ENCODE measurements around the gene METAP1.

METAP1 gene

DNA sequence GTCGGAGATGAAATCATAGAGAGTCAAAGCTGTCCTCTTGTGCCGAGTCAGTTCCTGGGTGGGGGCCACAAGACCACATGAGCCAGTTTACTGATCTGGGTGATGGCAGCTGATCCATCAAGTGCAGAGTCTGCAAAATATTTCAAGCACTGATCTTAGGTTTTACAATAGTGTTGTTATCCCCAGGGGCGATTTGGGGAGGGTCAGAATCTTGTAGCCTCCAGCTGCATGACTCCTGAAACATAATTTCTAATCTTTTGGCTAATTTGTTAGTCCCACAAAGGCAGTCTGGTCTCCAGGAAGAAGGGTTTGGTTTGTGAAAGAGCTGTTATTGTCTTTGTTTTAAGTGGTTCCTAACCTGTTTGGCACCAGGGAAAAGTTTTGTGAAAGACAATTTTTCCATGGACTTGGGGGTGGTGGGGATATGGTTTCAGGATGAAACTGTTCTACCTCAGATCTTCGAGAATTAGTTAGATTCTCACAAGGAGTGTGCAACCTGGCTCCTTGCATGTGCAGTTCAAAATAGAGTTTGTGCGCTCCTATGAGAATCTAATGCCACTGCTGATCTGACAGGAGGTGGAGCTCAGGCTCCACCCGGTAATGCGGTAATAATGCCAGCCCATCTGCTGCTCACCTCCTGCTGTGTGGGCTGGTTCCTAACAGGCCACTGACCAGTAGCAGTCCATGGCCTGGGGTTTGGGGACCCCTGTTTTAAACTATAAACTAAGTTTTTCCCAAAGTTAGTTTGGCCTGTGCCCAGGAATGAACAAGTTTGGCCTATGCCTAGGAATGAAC is 29.2 kb downstream of the METAP1 start:
- ATAC-seq (no peak), DNase-seq (no peak)
- H3K4me1 Mint-ChIP-seq, result peaks cover 42% of the 10 kb centered on the region
- H3K4me3 Mint-ChIP-seq, result no peak overlapping the region
- no peak overlapping the region for H3K27ac Mint-ChIP-seq
- peaks cover 12 to 17% of the 10 kb centered on the region in 2 donors for H3K9me3 Mint-ChIP-seq
- no peaks in the 10 kb centered on the region for H3K27me3 Mint-ChIP-seq

DNA sequence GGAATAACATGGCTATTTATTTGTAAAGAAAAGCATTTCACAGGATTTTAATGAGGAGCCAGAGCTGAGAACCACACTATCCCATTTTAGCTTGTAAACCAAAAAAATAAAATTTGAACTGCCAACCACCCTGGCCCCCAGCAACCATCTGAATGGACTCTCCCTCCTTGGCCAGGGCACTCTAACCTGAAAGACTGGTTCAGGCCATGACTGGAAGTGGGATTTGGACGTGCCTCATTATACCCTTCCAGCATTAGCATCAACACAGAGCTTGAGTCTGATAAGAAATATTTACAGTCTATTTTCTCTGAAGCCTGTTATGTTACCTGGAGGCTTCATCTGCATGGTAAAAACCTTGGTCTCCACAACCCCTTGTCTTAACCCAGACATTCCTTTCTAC is 30.0 kb downstream of the METAP1 start:
- H3K9me3 Mint-ChIP-seq, result peaks cover 11% of the 10 kb centered on the region in 2 donors
- ATAC-seq, result no peak
- no peak overlapping the region for H3K27ac Mint-ChIP-seq
- no peak overlapping the region for H3K4me3 Mint-ChIP-seq
- peaks cover 49% of the 10 kb centered on the region for H3K4me1 Mint-ChIP-seq
- no peak for DNase-seq
- H3K27me3 Mint-ChIP-seq, result no peaks in the 10 kb centered on the region

DNA sequence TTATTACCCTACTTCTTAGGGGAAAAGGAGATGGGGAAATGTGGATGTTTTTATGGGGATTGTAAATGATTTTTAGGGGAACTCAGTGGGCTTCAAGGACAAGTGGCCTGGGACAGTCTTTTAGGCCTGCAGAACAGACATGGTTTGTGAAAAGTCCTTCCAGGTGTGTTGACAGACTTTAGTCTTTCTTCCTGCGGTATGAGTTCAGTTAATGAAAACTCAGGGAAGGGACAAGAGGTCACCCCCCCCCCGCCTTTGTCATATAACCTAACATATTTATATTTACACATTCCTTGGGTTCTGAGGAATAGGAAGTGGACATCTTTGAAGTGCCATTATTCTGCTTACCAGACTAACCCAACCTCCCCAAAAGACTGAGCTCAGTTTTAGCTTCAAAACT is 31.8 kb downstream of the METAP1 start:
- ATAC-seq (no peak), DNase-seq (no peak)
- Mint-ChIP-seq H3K4me3 (no peak overlapping the region), H3K27me3 (no peaks in the 10 kb centered on the region), H3K9me3 (no peaks in the 10 kb centered on the region), H3K4me1 (peaks cover 44% of the 10 kb centered on the region), H3K27ac (no peak overlapping the region)

DNA sequence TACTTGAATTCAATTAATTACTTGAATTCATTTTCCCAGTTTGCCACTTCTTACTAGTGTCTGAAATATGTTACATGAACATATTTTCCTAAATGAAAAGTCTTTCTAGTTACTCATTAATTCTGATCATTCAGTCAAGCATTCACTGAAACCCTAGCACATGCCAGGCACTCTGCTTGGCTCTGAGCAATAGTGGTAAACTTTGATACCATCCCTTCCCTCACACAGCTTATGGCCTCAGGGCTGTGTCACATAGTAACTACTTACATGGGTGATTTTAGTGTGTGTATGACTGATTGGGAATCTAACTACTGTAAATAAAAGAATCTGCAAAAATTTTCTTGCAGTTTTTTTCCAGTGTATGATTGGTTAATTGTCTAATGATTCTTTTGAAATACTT is 32.7 kb downstream of the METAP1 start:
- H3K27me3 Mint-ChIP-seq, result no peaks in the 10 kb centered on the region
- no peak for DNase-seq
- H3K9me3 Mint-ChIP-seq, result no peaks in the 10 kb centered on the region
- no peak overlapping the region for H3K27ac Mint-ChIP-seq
- peaks cover 48% of the 10 kb centered on the region for H3K4me1 Mint-ChIP-seq
- peak; percentile 71 for ATAC-seq
- H3K4me3 Mint-ChIP-seq, result no peak overlapping the region

DNA sequence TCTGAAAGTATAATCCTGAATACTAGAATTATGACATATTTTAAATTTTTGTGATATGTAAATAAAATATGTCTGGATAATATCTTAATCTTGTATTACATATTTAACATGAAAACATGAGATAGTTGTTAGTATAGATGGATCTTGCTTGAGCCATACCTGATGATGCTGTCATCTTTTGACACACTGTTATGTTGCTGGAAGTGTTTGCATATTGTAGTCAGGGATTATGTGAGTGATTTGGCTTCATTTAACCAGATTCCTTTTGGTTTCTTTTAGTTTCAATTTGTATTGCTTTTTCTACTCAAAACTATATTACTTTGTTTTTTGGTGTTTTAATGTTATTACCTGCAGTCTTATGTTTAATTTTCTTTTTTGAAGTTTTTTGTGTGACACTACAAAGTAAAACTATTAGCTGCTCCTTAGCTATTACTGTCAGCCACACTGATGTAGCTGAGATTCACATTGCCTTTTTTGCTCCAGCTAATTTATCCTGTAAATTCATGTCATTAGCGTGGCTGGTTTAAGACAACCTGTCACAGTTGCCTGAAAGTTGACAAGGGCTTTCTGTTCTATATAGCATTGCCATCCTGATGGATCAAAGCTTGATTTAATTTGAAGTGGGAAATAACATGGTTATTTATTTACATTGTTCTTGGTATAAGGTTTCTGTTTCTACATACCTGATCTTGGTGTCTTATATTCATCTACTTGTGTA is 33.7 kb downstream of the METAP1 start:
- H3K27ac Mint-ChIP-seq, result peak overlapping the region in 1 of 2 donors; percentile 19
- peaks cover 41% of the 10 kb centered on the region for H3K4me1 Mint-ChIP-seq
- H3K27me3 Mint-ChIP-seq, result no peaks in the 10 kb centered on the region
- H3K9me3 Mint-ChIP-seq, result no peaks in the 10 kb centered on the region
- no peak overlapping the region for H3K4me3 Mint-ChIP-seq
- ATAC-seq, result peak; percentile 64
- no peak for DNase-seq

DNA sequence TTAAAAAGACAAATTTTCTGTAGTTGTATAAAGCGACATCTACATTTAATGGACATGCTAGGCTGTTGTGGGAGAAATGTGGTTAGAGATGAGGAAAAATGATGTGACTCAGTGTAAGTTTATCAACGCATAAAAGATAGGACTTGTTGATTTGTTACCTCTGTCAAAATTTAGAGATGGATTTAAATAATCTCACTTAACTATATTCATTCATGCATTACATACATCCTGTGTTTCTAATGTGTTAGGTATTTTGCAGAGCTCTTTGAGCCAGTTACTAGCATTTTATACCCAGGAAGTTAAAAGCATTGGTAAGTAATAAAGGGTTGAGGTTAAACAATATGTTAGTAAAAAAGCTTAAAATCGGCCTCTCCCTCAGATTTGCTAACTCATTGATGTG is 34.3 kb downstream of the METAP1 start:
- no peak overlapping the region for H3K4me3 Mint-ChIP-seq
- H3K4me1 Mint-ChIP-seq, result peaks cover 36% of the 10 kb centered on the region
- no peaks in the 10 kb centered on the region for H3K9me3 Mint-ChIP-seq
- H3K27ac Mint-ChIP-seq, result peak overlapping the region in 1 of 2 donors; percentile 28
- no peaks in the 10 kb centered on the region for H3K27me3 Mint-ChIP-seq
- DNase-seq, result no peak
- ATAC-seq, result no peak

DNA sequence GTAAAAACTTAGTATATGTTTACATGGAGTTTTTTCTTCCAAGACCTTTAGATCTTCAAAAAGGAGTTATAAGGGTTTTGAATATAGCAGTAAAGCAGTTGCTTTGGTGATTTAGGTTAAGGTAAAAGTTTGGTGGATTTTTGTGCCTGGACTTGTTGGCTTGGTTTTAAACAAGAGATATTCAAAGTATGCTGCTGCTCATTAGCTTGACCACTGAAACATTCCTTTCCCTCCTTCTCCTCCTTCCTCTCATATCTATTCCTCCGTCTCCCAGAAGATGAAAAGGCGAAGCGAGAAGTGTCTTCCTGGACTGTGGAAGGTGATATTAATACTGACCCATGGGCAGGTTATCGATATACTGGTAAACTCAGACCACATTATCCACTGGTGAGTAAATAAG is 38.4 kb downstream of the METAP1 start:
- Mint-ChIP-seq H3K4me3 (no peak overlapping the region), H3K4me1 (peaks cover 24% of the 10 kb centered on the region), H3K27me3 (no peaks in the 10 kb centered on the region), H3K27ac (no peak overlapping the region), H3K9me3 (no peaks in the 10 kb centered on the region)
- ATAC-seq (no peak), DNase-seq (no peak)

DNA sequence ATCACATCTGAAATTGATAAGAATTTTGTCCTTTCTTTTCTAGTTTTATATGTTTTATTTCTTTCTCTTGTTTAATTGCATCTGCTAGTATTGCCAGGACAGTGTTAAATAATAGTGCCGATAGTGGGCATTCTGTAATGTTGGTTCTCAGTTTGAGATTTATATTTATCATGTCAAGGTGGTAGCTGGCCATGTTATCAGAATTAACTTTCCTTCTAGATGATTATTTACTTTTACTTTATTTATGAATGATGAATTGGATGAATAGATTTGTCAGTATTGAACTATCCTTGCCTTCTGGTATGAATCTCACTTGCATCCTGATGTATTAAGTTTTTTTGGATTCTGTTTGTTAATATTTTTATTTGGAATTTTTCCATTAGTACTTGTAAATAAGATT is 42.7 kb downstream of the METAP1 start:
- ATAC-seq, result no peak
- Mint-ChIP-seq H3K27me3 (no peaks in the 10 kb centered on the region), H3K4me1 (peaks cover 15% of the 10 kb centered on the region), H3K9me3 (no peaks in the 10 kb centered on the region), H3K4me3 (no peak overlapping the region), H3K27ac (no peak overlapping the region)
- DNase-seq, result no peak

DNA sequence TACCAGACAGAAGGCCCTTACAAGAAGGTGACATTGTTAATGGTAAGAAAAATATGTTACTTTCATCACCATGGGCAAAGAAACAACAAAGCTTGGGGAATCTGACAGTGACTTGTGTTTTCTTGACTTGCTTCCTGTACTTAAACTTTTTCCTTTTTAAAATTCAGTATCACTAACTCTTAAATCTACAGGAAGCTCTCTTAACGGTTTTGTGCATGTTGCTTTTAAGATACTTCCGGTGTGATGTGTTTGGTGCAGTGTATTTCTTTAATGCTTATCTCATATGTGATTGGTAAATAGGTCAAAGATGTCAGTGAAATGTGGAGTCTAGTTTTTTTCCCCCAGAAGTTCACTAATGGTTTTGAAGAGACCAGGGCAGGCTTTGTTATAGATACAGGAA is 47.8 kb downstream of the METAP1 start:
- Mint-ChIP-seq H3K9me3 (no peaks in the 10 kb centered on the region), H3K27ac (peak overlapping the region; percentile 92 to 93), H3K4me3 (peak overlapping the region; percentile 35 to 36), H3K4me1 (peaks cover 21% of the 10 kb centered on the region), H3K27me3 (no peaks in the 10 kb centered on the region)
- DNase-seq, result no peak
- peak; percentile 66 for ATAC-seq

DNA sequence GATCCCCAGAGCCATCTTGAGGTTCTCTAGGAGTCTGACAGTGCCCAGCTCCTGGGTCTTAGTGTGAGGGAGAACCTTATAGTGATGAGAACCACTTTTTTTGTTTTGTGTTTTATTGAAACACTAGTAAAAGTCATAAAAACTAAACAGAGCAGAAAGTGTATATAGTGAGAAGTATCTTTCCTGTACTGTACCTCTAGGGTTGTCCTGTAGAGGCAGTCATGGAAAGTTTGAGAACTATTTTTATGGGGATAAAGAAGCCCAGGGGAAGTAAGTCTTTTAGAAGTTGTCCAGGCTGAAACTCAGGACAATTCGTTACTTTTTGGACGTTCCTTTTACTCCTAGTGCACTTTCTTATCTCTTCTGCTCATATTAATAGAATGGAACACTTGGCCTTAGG is 52.2 kb downstream of the METAP1 start:
- H3K9me3 Mint-ChIP-seq, result no peaks in the 10 kb centered on the region
- peak overlapping the region in 1 of 2 donors; percentile 53 for H3K27ac Mint-ChIP-seq
- H3K4me3 Mint-ChIP-seq, result no peak overlapping the region
- H3K4me1 Mint-ChIP-seq, result peaks cover 24% of the 10 kb centered on the region
- no peaks in the 10 kb centered on the region for H3K27me3 Mint-ChIP-seq
- no peak for ATAC-seq
- no peak for DNase-seq

DNA sequence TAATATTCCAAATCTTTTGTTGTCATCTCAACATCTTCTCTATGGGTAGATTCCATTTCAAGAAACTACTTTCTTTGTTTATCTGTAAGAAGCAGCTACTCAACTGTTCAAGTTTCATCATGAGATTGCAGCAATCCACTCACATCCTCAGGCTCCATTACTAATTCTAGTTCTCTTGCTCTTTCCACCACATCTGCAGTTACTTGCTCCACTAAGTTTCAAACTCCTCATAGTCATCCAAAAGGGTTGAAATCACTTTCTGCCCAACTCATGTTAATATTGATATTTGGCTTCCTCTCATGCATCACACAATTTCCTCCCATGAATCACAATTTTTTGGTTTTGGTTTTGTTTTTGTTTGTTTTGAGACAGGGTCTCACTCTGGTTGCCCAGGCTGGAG is 57.4 kb downstream of the METAP1 start:
- peak overlapping the region; percentile 30 to 77 for H3K27ac Mint-ChIP-seq
- no peaks in the 10 kb centered on the region for H3K9me3 Mint-ChIP-seq
- ATAC-seq (peak; percentile 86), DNase-seq (peak in 1 of 2 donors; percentile 15)
- no peaks in the 10 kb centered on the region for H3K27me3 Mint-ChIP-seq
- H3K4me1 Mint-ChIP-seq, result peaks cover 42% of the 10 kb centered on the region
- H3K4me3 Mint-ChIP-seq, result peak overlapping the region in 1 of 2 donors; percentile 9

DNA sequence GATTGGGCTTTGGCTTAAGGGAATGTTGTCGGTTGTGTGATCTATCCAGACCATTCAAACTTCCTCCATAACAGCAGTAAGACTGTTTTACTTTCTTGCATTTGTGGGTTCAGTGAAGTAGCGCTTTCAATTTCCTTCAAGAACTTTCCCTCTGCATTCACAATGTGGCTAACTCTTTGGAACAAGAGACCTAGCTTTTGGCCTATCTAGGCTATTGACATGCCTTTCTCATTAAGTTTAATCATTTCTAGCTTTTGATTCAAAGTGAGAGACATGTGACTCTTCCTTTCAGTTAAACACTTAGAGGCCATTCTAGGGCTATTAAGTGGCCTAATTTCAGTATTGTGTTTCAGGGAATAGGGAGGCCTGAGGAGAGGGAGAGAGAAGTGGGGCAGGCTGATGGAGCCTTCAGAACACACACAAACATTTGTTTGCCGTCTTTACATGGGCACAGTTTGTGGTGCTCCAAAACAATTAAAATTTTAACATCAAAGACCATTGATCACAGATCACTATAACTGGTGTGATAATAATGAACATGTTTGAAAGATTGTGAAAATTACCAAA is 59.0 kb downstream of the METAP1 start:
- Mint-ChIP-seq H3K27me3 (no peaks in the 10 kb centered on the region), H3K4me3 (peak overlapping the region in 1 of 2 donors; percentile 27), H3K9me3 (no peaks in the 10 kb centered on the region), H3K4me1 (peaks cover 42% of the 10 kb centered on the region), H3K27ac (peak overlapping the region in 1 of 2 donors; percentile 3)
- DNase-seq (no peak), ATAC-seq (peak; percentile 60)

DNA sequence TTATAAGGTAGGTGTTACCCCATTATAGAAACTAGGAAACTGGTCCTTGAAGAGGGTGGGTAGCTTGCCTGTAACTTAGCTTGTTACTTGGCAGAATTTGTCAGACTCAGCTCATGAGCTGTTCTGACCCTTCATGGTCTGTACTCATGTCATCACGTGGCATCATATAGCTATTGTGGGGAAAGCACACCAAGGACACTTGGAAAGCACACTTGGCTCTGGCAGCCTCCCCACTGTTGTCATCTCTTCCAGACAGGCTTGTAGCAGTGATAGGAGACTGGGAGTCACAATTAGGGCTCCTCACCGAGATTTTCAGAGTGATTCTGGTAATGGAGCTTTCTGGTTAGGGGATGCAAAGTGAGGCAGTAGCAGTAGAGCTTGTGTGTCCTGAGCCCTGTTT is 62.7 kb downstream of the METAP1 start:
- H3K4me1 Mint-ChIP-seq, result peaks cover 28% of the 10 kb centered on the region
- ATAC-seq (no peak), DNase-seq (no peak)
- H3K4me3 Mint-ChIP-seq, result no peak overlapping the region
- H3K9me3 Mint-ChIP-seq, result no peaks in the 10 kb centered on the region
- no peaks in the 10 kb centered on the region for H3K27me3 Mint-ChIP-seq
- no peak overlapping the region for H3K27ac Mint-ChIP-seq

DNA sequence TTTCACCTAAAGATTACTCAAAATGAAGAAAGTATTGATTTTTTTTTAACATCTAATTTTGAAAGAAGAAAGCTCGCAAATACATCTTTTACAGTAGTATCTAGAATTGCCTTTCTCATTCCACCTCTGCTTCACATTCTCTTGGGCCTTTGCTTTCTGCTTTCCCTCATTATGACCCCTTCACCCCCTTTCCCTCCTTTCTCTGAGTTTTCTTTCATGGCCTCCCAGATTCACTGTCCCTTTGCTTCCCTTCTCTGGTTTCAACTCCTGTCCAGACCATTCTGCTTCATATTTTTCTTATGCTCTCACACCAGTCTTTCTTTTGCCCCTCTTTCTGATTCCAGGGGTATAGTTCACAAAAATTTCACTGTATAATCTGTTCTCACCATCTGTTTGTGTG is 64.0 kb downstream of the METAP1 start:
- no peaks in the 10 kb centered on the region for H3K27me3 Mint-ChIP-seq
- peaks cover 19% of the 10 kb centered on the region for H3K4me1 Mint-ChIP-seq
- ATAC-seq (no peak), DNase-seq (no peak)
- H3K27ac Mint-ChIP-seq, result no peak overlapping the region
- no peak overlapping the region for H3K4me3 Mint-ChIP-seq
- no peaks in the 10 kb centered on the region for H3K9me3 Mint-ChIP-seq

DNA sequence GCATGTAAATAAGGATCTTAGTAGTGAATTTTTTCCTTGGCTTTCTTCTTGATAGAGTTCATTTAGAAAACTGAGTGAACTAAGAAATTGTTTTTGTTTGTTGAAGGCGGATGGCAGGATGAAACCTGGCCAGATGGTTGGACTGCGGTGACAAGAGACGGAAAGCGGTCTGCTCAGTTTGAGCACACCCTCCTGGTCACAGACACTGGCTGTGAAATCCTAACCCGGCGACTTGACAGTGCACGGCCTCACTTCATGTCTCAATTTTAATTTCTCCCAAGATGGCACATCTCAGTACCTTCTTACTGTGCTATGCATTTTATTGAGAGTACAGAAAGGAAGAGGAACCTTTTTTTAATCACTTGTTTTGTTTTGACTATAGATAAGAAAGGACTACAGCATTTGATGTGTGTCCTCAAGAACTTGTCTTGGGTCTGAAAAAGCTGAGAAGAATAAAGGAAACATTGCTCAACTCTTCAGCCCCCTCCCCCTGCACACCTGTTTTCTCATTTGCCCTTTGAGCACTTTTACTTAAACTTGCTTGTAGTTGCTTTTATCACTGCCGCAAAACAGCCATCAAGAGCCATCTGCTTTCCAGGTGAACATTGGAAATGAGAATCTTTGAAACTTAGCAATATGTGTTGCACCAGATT is 65.7 kb downstream of the METAP1 start:
- DNase-seq (no peak), ATAC-seq (no peak)
- Mint-ChIP-seq H3K27me3 (no peaks in the 10 kb centered on the region), H3K4me3 (no peak overlapping the region), H3K27ac (no peak overlapping the region), H3K4me1 (peaks cover 3% of the 10 kb centered on the region), H3K9me3 (no peaks in the 10 kb centered on the region)

DNA sequence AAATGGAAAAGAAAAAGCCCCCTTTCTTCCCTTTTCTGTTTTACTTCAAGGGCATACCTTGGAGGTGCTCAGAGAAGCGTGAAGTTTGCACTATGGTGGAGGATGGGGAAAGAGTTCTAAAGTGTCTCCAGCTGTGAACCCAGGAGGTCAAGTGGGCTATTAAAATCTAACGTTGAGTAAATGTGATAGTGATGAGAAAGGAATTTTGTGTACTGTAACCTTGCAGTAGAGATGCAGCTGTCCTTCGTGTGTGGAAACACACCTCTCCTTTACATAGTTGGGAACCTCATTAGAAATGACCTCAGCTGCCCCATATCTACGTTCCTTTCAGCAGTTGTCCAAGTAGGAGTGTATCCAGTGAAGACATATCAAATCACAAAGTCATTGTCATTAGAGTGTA is 66.6 kb downstream of the METAP1 start:
- H3K9me3 Mint-ChIP-seq, result no peaks in the 10 kb centered on the region
- H3K27ac Mint-ChIP-seq, result no peak overlapping the region
- H3K27me3 Mint-ChIP-seq, result no peaks in the 10 kb centered on the region
- no peak for DNase-seq
- no peak for ATAC-seq
- H3K4me3 Mint-ChIP-seq, result no peak overlapping the region
- no peaks in the 10 kb centered on the region for H3K4me1 Mint-ChIP-seq
